ENCODE data around the gene HLF. TPM values are rescaled to one million over a fixed set of nuclear protein-coding genes. Genes with fewer than 3 reads are reported as not detected.

The HLF gene
- total and polyA plus RNA-seq, 2 experiments from 2014 or later, result 0.09 TPM; not detected in 1

- Histone ChIP-seq H3K9me3 (ENCODE audit: low read depth) (no peaks in the 10 kb centered on the region), H3K27me3 (replicated peaks; ENCODE audit: insufficient read depth) (no peaks in the 10 kb centered on the region; the same call in none of the 2 replicates), H3K4me3 (no peak overlapping the region), H4K20me1 (ENCODE audit: insufficient read depth) (no peaks in the 10 kb centered on the region), H3F3A (ENCODE audit: insufficient read depth) (no peaks in the 10 kb centered on the region), H3K27ac (no peak overlapping the region), H3K9ac (no peak overlapping the region), H3K36me3 (ENCODE audit: low read depth) (no peaks in the 10 kb centered on the region), H3K79me2 (ENCODE audit: insufficient read depth) (no peaks in the 10 kb centered on the region), H3K9me2 (ENCODE audit: insufficient read depth) (no peaks in the 10 kb centered on the region), H3K4me2 (ENCODE audit: unreplicated experiment) (no peak overlapping the region), H2AFZ (no peak overlapping the region), H3K4me1 (ENCODE audit: insufficient read depth) (peaks cover 3% of the 10 kb centered on the region)
- 79 to 100% methylated on average over 1 of the region's 1 CpG for WGBS, 2 experiments (ENCODE audit: low coverage in 1 of 2, low lambda C conversion rate in 2 of 2, missing lambda C conversion rate in 2 of 2)
- TF ChIP-seq EZH2phosphoT487 (IDR thresholded peaks at IDR 0.05; ENCODE audit: insufficient read depth, low read depth) (no peak), EZH2 (IDR thresholded peaks at IDR 0.05; ENCODE audit: insufficient read depth, poor library complexity, severe bottlenecking) (no peak)
- no peak for DNase-seq
- in situ Hi-C loops (cut with MboI), result no loop called here
Observed at GRCh38 chr17:55346658-55347057, 81.9 kb downstream of the HLF start.

DNA sequence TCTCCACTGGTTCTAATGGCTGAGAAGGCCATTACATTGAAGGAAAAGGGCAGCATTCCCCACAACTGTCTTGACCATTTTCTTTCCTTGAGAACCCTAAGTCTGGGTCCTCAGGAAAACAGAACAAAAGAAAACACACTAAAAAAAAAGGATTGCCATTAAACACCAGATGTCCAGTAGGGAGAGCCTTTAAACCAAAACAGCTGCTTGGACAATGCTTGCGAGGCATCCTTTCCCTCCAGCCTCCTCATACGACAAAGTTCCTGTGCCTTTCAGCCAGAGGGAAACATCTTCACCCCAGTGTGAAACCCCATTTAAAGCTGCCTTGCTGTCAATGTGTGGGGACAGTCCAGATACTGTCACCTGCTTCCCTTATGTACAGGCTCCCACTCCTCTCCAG, 82.6 kb downstream of the HLF start:
- Histone ChIP-seq H3K4me3 (no peak overlapping the region), H3F3A (ENCODE audit: insufficient read depth) (no peaks in the 10 kb centered on the region), H3K27ac (no peak overlapping the region), H3K4me2 (ENCODE audit: unreplicated experiment) (no peak overlapping the region), H3K4me1 (ENCODE audit: insufficient read depth) (no peaks in the 10 kb centered on the region), H4K20me1 (ENCODE audit: insufficient read depth) (no peaks in the 10 kb centered on the region), H3K9me2 (ENCODE audit: insufficient read depth) (no peaks in the 10 kb centered on the region), H3K79me2 (ENCODE audit: insufficient read depth) (no peaks in the 10 kb centered on the region), H3K9me3 (ENCODE audit: low read depth) (no peaks in the 10 kb centered on the region), H2AFZ (no peak overlapping the region), H3K27me3 (replicated peaks; ENCODE audit: insufficient read depth) (no peaks in the 10 kb centered on the region; the same call in none of the 2 replicates), H3K36me3 (ENCODE audit: low read depth) (no peaks in the 10 kb centered on the region), H3K9ac (no peak overlapping the region)
- 47 to 60% methylated on average over 2 of the region's 2 CpGs for WGBS, 2 experiments (ENCODE audit: low coverage in 1 of 2, low lambda C conversion rate in 2 of 2, missing lambda C conversion rate in 2 of 2)
- TF ChIP-seq EZH2phosphoT487 (IDR thresholded peaks at IDR 0.05; ENCODE audit: insufficient read depth, low read depth) (no peak), EZH2 (IDR thresholded peaks at IDR 0.05; ENCODE audit: insufficient read depth, poor library complexity, severe bottlenecking) (no peak)
- DNase-seq, result no peak
- in situ Hi-C loops (cut with MboI), result no loop called here

GRCh38 chr17:55348749-55349354, 84.1 kb downstream of the HLF start:
- Histone ChIP-seq H3K27me3 (replicated peaks; ENCODE audit: insufficient read depth) (no peaks in the 10 kb centered on the region; the same call in 1 of the 2 replicates), H3K4me2 (ENCODE audit: unreplicated experiment) (no peak overlapping the region), H3K36me3 (ENCODE audit: low read depth) (no peaks in the 10 kb centered on the region), H3K9me3 (ENCODE audit: low read depth) (no peaks in the 10 kb centered on the region), H3K4me3 (no peak overlapping the region), H2AFZ (0 out of 2 replicates have a peak overlapping the region, but pooled peaks have one; percentile 23), H3K9me2 (ENCODE audit: insufficient read depth) (no peaks in the 10 kb centered on the region), H3K4me1 (ENCODE audit: insufficient read depth) (no peaks in the 10 kb centered on the region), H3K27ac (no peak overlapping the region), H3K9ac (no peak overlapping the region), H4K20me1 (ENCODE audit: insufficient read depth) (no peaks in the 10 kb centered on the region), H3F3A (ENCODE audit: insufficient read depth) (no peaks in the 10 kb centered on the region), H3K79me2 (ENCODE audit: insufficient read depth) (no peaks in the 10 kb centered on the region)
- TF ChIP-seq EZH2 (IDR thresholded peaks at IDR 0.05; ENCODE audit: insufficient read depth, poor library complexity, severe bottlenecking) (no peak), EZH2phosphoT487 (IDR thresholded peaks at IDR 0.05; ENCODE audit: insufficient read depth, low read depth) (no peak)
- DNase-seq, result peak; percentile 76
- in situ Hi-C loops (cut with MboI), result no loop called here
- WGBS, 2 experiments (ENCODE audit: low coverage in 1 of 2, low lambda C conversion rate in 2 of 2, missing lambda C conversion rate in 2 of 2), result 9% methylated on average over 10 of the region's 10 CpGs

DNA sequence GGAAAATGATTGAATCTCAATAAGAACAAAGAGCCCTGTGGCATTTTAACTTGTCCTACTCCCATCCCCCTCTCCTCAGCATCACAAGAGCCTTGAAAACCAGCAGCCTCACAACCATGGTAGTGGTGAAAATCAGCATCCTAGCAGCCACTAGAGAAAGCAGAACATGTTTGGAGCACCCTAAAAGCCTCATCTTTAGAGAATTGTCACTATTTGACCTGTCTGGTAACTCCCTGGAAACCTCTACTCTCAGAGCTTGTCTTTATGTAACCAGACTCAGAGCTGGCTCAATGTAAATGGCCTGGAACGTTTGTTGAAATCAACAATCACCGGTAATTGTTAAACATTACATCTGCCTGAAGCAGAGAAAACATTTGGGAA, 86.1 kb downstream of the HLF start:
- TF ChIP-seq EZH2 (IDR thresholded peaks at IDR 0.05; ENCODE audit: insufficient read depth, poor library complexity, severe bottlenecking), result no peak
- TF ChIP-seq EZH2phosphoT487 (IDR thresholded peaks at IDR 0.05; ENCODE audit: insufficient read depth, low read depth), result no peak
- no peak for DNase-seq

More for the DNA sequence above, 86.1 kb downstream of the HLF start:
- no peaks in the 10 kb centered on the region for H3K36me3 ChIP-seq (ENCODE audit: low read depth)
- no peaks in the 10 kb centered on the region for H3K9me2 ChIP-seq (ENCODE audit: insufficient read depth)
- no peak overlapping the region for H3K9ac ChIP-seq
- no peaks in the 10 kb centered on the region for H3K79me2 ChIP-seq (ENCODE audit: insufficient read depth)
- no peaks in the 10 kb centered on the region; the same call in 1 of the 2 replicates for H3K27me3 ChIP-seq (replicated peaks; ENCODE audit: insufficient read depth)
- H3K27ac ChIP-seq, result no peak overlapping the region
- no peaks in the 10 kb centered on the region for H3K9me3 ChIP-seq (ENCODE audit: low read depth)
- no peak overlapping the region for H3K4me3 ChIP-seq
- 2 to 20% methylated on average over 2 of the region's 2 CpGs for WGBS, 2 experiments (ENCODE audit: low coverage in 1 of 2, low lambda C conversion rate in 2 of 2, missing lambda C conversion rate in 2 of 2)
- in situ Hi-C loops (cut with MboI), result no loop called here
- no peak overlapping the region for H2AFZ ChIP-seq
- no peaks in the 10 kb centered on the region for H3K4me1 ChIP-seq (ENCODE audit: insufficient read depth)
- H3F3A ChIP-seq (ENCODE audit: insufficient read depth), result no peaks in the 10 kb centered on the region
- no peaks in the 10 kb centered on the region for H4K20me1 ChIP-seq (ENCODE audit: insufficient read depth)
- no peak overlapping the region for H3K4me2 ChIP-seq (ENCODE audit: unreplicated experiment)

Data from GM23248 (cell line).